Prostate gland (tissue), 2 donors: Measurements from ENCODE around the gene UNC13C.

Source experiments
- POLR2A ChIP-seq: fragments of 450-650 bp; IDR thresholded peaks from one replicate; pipeline ENCODE4 v1.6.1; 2016; ENCODE audit warnings: antibody characterized with exemption, mild to moderate bottlenecking
- POLR2AphosphoS5 ChIP-seq: sonication (generic); formaldehyde crosslinking; IDR thresholded peaks from one replicate; pipeline ENCODE4 v1.6.1; 2017; ENCODE audit warnings: antibody characterized with exemption
- TF ChIP-seq, protein P1 (sequence below), 4 experiments: fragments of 200-600 bp in 2 of 4; fragments of 450-650 bp in 2 of 4; sonication (generic) in 2 of 4; IDR thresholded peaks; 1 replicate in 3 of 4; 2 replicates in 1 of 4; pipeline ENCODE4 v1.5.1; 2016 to 2019; ENCODE audit warnings: antibody characterized with exemption in 4 of 4, mild to moderate bottlenecking in 2 of 4, moderate library complexity in 2 of 4

DNA sequence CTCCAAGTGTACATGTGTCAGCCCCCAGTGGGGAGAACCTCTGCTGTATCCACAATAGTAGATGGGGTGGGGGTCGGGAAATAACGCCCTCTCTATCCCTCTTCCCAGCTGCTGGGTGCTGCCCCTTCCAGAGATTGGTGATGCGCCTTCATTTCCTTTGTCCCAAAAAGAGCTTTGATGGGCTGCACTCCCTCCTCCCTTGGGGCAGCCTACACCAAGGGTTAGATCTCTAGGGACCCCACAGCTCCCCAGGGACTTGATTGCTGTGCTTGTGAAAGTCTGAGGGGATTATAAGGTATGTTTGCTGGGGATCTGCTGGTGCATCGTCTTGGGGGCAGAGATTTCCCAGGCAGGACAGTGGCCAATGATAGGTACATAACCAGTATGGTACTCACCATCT is 105.3 kb downstream of the UNC13C start:
- TF ChIP-seq POLR2AphosphoS5 (no peak), POLR2A (no peak)
- TF ChIP-seq, protein P1, sequence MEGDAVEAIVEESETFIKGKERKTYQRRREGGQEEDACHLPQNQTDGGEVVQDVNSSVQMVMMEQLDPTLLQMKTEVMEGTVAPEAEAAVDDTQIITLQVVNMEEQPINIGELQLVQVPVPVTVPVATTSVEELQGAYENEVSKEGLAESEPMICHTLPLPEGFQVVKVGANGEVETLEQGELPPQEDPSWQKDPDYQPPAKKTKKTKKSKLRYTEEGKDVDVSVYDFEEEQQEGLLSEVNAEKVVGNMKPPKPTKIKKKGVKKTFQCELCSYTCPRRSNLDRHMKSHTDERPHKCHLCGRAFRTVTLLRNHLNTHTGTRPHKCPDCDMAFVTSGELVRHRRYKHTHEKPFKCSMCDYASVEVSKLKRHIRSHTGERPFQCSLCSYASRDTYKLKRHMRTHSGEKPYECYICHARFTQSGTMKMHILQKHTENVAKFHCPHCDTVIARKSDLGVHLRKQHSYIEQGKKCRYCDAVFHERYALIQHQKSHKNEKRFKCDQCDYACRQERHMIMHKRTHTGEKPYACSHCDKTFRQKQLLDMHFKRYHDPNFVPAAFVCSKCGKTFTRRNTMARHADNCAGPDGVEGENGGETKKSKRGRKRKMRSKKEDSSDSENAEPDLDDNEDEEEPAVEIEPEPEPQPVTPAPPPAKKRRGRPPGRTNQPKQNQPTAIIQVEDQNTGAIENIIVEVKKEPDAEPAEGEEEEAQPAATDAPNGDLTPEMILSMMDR (IDR thresholded peaks at IDR 0.05), result no peak
